Measurements from ENCODE around the gene ALKBH4.
"Not testable (repeated sequence)": the region's sequence is repeated elsewhere in the genome, so short reads cannot be mapped to it uniquely, and the experiment has no call there.

Gene ALKBH4

GRCh38 chr7:102459221-102459844, 5.3 kb downstream of the ALKBH4 start:
- no peak for TF ChIP-seq CTCF (IDR thresholded peaks at IDR 0.05; ENCODE audit: low read depth, low read length)
- Histone ChIP-seq H3K4me1 (no peaks in the 10 kb centered on the region), H3K36me3 (peaks cover 47% of the 10 kb centered on the region), H3K9me3 (no peaks in the 10 kb centered on the region), H3K4me3 (ENCODE audit: low read depth, low read length) (no peak overlapping the region), H3K27me3 (no peaks in the 10 kb centered on the region)
- no peak for DNase-seq

- Histone ChIP-seq H3K27me3 (no peaks in the 10 kb centered on the region), H3K4me1 (no peaks in the 10 kb centered on the region), H3K36me3 (peaks cover 47% of the 10 kb centered on the region), H3K4me3 (ENCODE audit: low read depth, low read length) (no peak overlapping the region), H3K9me3 (no peaks in the 10 kb centered on the region)
- no peak for TF ChIP-seq CTCF (IDR thresholded peaks at IDR 0.05; ENCODE audit: low read depth, low read length)
- no peak for DNase-seq
Measured at GRCh38 chr7:102457352-102457924, 7.2 kb downstream of the ALKBH4 start.

GRCh38 chr7:102456327-102456726, 8.3 kb downstream of the ALKBH4 start:
- no peak for TF ChIP-seq CTCF (IDR thresholded peaks at IDR 0.05; ENCODE audit: low read depth, low read length)
- H3K4me3 ChIP-seq (ENCODE audit: low read depth, low read length) = no peak overlapping the region

GRCh38 chr7:102455596-102455995, 9.1 kb downstream of the ALKBH4 start:
- Histone ChIP-seq H3K27me3 (no peaks in the 10 kb centered on the region), H3K4me1 (no peaks in the 10 kb centered on the region), H3K9me3 (no peaks in the 10 kb centered on the region), H3K4me3 (ENCODE audit: low read depth, low read length) (no peak overlapping the region), H3K36me3 (peaks cover 41% of the 10 kb centered on the region)
- no peak for DNase-seq
- TF ChIP-seq CTCF (IDR thresholded peaks at IDR 0.05; ENCODE audit: low read depth, low read length) = no peak

More at GRCh38 chr7:102456327-102456726, 8.3 kb downstream of the ALKBH4 start:
- Histone ChIP-seq H3K9me3 (no peaks in the 10 kb centered on the region), H3K36me3 (peaks cover 41% of the 10 kb centered on the region), H3K4me1 (no peaks in the 10 kb centered on the region), H3K27me3 (no peaks in the 10 kb centered on the region)
- DNase-seq = no peak

GRCh38 chr7:102454932-102455331, 9.7 kb downstream of the ALKBH4 start:
- not testable (repeated sequence) for H3K27me3 ChIP-seq; H3K9me3 ChIP-seq; DNase-seq; H3K4me3 ChIP-seq (ENCODE audit: low read depth, low read length); H3K4me1 ChIP-seq
- peaks cover 41% of the 10 kb centered on the region for H3K36me3 ChIP-seq

GRCh38 chr7:102454468-102454867, 10.2 kb downstream of the ALKBH4 start:
- peaks cover 39% of the 10 kb centered on the region for H3K36me3 ChIP-seq
- DNase-seq = no peak

More at GRCh38 chr7:102454468-102454867, 10.2 kb downstream of the ALKBH4 start:
- no peak for TF ChIP-seq CTCF (IDR thresholded peaks at IDR 0.05; ENCODE audit: low read depth, low read length)
- Histone ChIP-seq H3K4me1 (no peaks in the 10 kb centered on the region), H3K9me3 (no peaks in the 10 kb centered on the region), H3K27me3 (no peaks in the 10 kb centered on the region), H3K4me3 (ENCODE audit: low read depth, low read length) (no peak overlapping the region)
